Measurements from ENCODE around the gene CLASP2.

The CLASP2 gene

DNA sequence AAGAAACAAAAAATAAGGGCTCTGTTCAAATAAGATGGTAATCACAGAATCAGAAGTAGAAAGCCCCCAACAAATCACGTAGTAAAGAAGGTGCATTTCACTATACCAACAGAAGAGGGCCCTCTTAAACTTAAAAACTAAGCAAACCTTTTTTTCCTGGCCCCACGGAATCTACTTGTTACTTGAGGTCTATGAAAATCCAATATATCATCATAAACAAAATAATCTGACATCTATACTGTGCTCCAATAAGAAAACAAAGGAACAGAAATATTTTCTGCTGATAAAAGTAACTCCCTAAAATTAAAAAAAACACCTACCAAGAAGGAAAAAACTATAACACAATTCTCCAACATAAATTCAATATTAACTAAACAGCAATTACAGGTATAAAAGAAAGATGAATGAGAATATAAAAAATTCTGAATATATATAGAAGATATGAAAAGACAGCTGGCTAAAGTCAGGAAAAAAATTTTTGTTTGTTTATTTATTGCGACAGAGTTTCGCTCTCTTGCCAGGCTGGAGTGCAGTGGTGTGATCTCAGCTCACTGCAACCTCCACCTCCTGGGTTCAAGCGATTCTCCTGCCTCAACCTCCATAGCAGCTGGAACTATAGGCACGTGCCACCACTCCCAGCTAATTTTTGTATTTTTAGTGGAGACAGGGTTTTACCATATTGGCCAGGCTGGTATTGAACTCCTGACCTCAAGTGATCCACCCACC is 81.8 kb downstream of the CLASP2 start:
- no peak overlapping the region for H3K27ac ChIP-seq (ENCODE audit: low read length)
- no peaks in the 10 kb centered on the region for H3K9me3 ChIP-seq (ENCODE audit: insufficient read depth, low read length, severe bottlenecking)
- H3K27me3 ChIP-seq (ENCODE audit: insufficient read depth, low read length, poor library complexity) = no peaks in the 10 kb centered on the region
- no peaks in the 10 kb centered on the region for H3K79me2 ChIP-seq (ENCODE audit: insufficient read depth, low read length)
- H3K4me3 ChIP-seq (ENCODE audit: low read depth in 1 of 2, low read length in 2 of 2) = no peak overlapping the region
- H3K9ac ChIP-seq (ENCODE audit: low read depth, low read length) = no peak overlapping the region
- no peak for TF ChIP-seq EZH2 (IDR thresholded peaks at IDR 0.05; ENCODE audit: borderline replicate concordance, low read depth, low read length, severe bottlenecking)
- TF ChIP-seq, protein P1, sequence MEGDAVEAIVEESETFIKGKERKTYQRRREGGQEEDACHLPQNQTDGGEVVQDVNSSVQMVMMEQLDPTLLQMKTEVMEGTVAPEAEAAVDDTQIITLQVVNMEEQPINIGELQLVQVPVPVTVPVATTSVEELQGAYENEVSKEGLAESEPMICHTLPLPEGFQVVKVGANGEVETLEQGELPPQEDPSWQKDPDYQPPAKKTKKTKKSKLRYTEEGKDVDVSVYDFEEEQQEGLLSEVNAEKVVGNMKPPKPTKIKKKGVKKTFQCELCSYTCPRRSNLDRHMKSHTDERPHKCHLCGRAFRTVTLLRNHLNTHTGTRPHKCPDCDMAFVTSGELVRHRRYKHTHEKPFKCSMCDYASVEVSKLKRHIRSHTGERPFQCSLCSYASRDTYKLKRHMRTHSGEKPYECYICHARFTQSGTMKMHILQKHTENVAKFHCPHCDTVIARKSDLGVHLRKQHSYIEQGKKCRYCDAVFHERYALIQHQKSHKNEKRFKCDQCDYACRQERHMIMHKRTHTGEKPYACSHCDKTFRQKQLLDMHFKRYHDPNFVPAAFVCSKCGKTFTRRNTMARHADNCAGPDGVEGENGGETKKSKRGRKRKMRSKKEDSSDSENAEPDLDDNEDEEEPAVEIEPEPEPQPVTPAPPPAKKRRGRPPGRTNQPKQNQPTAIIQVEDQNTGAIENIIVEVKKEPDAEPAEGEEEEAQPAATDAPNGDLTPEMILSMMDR (IDR thresholded peaks at IDR 0.05; ENCODE audit: borderline replicate concordance, extremely low read depth, low read length, poor library complexity, severe bottlenecking) = peak; percentile 65
- H3K36me3 ChIP-seq (ENCODE audit: insufficient read depth, low read length) = peaks cover 12% of the 10 kb centered on the region; the same call in 1 of the 2 replicates
- no peak overlapping the region for H2AFZ ChIP-seq (ENCODE audit: low read depth, low read length)
- no peaks in the 10 kb centered on the region for H4K20me1 ChIP-seq (ENCODE audit: insufficient read depth, low read length)
- H3K4me1 ChIP-seq (ENCODE audit: insufficient read depth, low read length) = no peaks in the 10 kb centered on the region
- no peak overlapping the region for H3K4me2 ChIP-seq (ENCODE audit: insufficient read depth, low read length)
- ATAC-seq (ENCODE audit: insufficient read depth, low read depth) (no peak), DNase-seq (peak; percentile 5)

DNA sequence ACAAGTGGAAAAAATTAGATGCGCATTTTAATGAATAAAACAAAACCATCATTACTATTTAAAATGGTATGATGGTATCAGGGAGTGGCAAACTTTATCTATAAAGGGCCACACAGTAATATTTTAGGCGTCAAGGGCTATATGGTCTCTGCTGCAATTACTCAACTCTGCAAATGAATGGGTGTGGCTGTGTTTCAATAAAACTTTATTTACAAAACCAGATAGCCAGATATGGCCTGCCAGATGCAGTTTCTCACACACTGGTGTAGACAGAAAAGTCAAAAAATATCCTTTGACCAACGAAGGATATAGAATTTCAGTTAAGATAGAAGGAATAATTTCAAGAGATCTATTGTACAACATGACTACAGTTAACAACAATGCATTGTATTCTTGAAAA is 83.8 kb downstream of the CLASP2 start:
- no peak overlapping the region for H3K27ac ChIP-seq (ENCODE audit: low read length)
- no peak overlapping the region for H2AFZ ChIP-seq (ENCODE audit: low read depth, low read length)
- no peak overlapping the region for H3K4me3 ChIP-seq (ENCODE audit: low read depth in 1 of 2, low read length in 2 of 2)
- H3K27me3 ChIP-seq (ENCODE audit: insufficient read depth, low read length, poor library complexity) = no peaks in the 10 kb centered on the region
- H3K4me2 ChIP-seq (ENCODE audit: insufficient read depth, low read length) = no peak overlapping the region
- ATAC-seq (ENCODE audit: insufficient read depth, low read depth) = no peak
- no peaks in the 10 kb centered on the region for H3K79me2 ChIP-seq (ENCODE audit: insufficient read depth, low read length)
- DNase-seq = no peak
- H3K36me3 ChIP-seq (ENCODE audit: insufficient read depth, low read length) = peaks cover 17% of the 10 kb centered on the region; the same call in 1 of the 2 replicates
- no peaks in the 10 kb centered on the region for H3K4me1 ChIP-seq (ENCODE audit: insufficient read depth, low read length)
- no peaks in the 10 kb centered on the region for H3K9me3 ChIP-seq (ENCODE audit: insufficient read depth, low read length, severe bottlenecking)
- no peak overlapping the region for H3K9ac ChIP-seq (ENCODE audit: low read depth, low read length)
- TF ChIP-seq, protein P1 (IDR thresholded peaks at IDR 0.05; ENCODE audit: borderline replicate concordance, extremely low read depth, low read length, poor library complexity, severe bottlenecking) = no peak
- TF ChIP-seq EZH2 (IDR thresholded peaks at IDR 0.05; ENCODE audit: borderline replicate concordance, low read depth, low read length, severe bottlenecking) = no peak
- H4K20me1 ChIP-seq (ENCODE audit: insufficient read depth, low read length) = no peaks in the 10 kb centered on the region

DNA sequence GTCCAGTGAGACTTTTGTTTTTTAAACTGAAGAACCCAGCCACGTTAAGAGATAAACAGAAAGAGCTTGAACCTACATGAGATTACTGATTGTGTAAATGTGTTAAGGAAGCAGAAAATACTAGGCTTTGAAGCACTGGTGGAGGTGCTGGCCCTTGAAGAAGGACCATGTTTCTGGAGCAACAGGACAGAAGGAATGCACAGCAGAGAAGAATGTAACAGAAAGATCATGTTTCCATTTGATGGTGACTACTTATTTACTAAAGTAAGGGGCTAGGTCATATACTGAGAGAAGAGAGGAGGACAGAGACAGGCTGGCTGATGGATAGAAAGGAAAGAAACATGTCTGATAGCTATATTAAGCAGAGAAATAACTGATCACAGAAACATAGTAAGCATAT is 88.8 kb downstream of the CLASP2 start:
- no peak for TF ChIP-seq EZH2 (IDR thresholded peaks at IDR 0.05; ENCODE audit: borderline replicate concordance, low read depth, low read length, severe bottlenecking)
- TF ChIP-seq, protein P1 (IDR thresholded peaks at IDR 0.05; ENCODE audit: borderline replicate concordance, extremely low read depth, low read length, poor library complexity, severe bottlenecking) = no peak
- Histone ChIP-seq H3K9ac (ENCODE audit: low read depth, low read length) (no peak overlapping the region), H3K27me3 (ENCODE audit: insufficient read depth, low read length, poor library complexity) (no peaks in the 10 kb centered on the region), H3K4me1 (ENCODE audit: insufficient read depth, low read length) (no peaks in the 10 kb centered on the region), H3K4me3 (ENCODE audit: low read depth in 1 of 2, low read length in 2 of 2) (no peak overlapping the region), H3K27ac (ENCODE audit: low read length) (no peak overlapping the region), H3K36me3 (ENCODE audit: insufficient read depth, low read length) (peaks cover 11% of the 10 kb centered on the region; the same call in 1 of the 2 replicates), H4K20me1 (ENCODE audit: insufficient read depth, low read length) (no peaks in the 10 kb centered on the region), H2AFZ (ENCODE audit: low read depth, low read length) (no peak overlapping the region), H3K4me2 (ENCODE audit: insufficient read depth, low read length) (no peak overlapping the region), H3K79me2 (ENCODE audit: insufficient read depth, low read length) (no peaks in the 10 kb centered on the region), H3K9me3 (ENCODE audit: insufficient read depth, low read length, severe bottlenecking) (no peaks in the 10 kb centered on the region)
- ATAC-seq (ENCODE audit: insufficient read depth, low read depth) (no peak), DNase-seq (no peak)

All from DND-41 (cell line).